Activated CD4-positive, alpha-beta memory T cell treated with anti-CD3 and anti-CD28 coated beads, Interleukin-2, amount 10 ng/mL, durations not matched to agents 7 days and 5 days (primary cell): ENCODE data around the gene DNAH3. TPM values are rescaled to one million over a fixed set of nuclear protein-coding genes. Genes with fewer than 3 reads are reported as not detected.

ENCODE experiments used
- CTCF ChIA-PET: fragments of 350-600 bp; sonication (Branson Sonifier 250); formaldehyde crosslinking; loops from one replicate; lab custom pipeline; 2021; ENCODE audit warnings: antibody characterized with exemption, inconsistent platforms; lab: Charles Lee
- POLR2A ChIA-PET: fragments of 350-600 bp; sonication (Branson Sonifier 250); formaldehyde crosslinking; loops from one replicate; lab custom pipeline; 2021; ENCODE audit warnings: antibody characterized with exemption; lab: Charles Lee
- DNase-seq: peaks from one replicate; pipeline ENCODE4 v3.0.0-alpha.2; 2020
- H3K27ac Mint-ChIP-seq: one replicate; pipeline ENCODE4 v1.8.0; 2021; ENCODE audit warnings: mild to moderate bottlenecking, mixed read lengths
- H3K27me3 Mint-ChIP-seq: one replicate; pipeline ENCODE4 v1.8.0; 2021; ENCODE audit warnings: mixed read lengths
- H3K36me3 Mint-ChIP-seq: one replicate; pipeline ENCODE4 v1.8.0; 2021; ENCODE audit warnings: low read depth, mixed read lengths
- H3K4me1 Mint-ChIP-seq: one replicate; pipeline ENCODE4 v1.8.0; 2021; ENCODE audit warnings: mixed read lengths
- H3K4me3 Mint-ChIP-seq: one replicate; pipeline ENCODE4 v1.8.0; 2021; ENCODE audit warnings: mild to moderate bottlenecking, mixed read lengths
- H3K9me3 Mint-ChIP-seq: one replicate; pipeline ENCODE4 v1.8.0; 2021; ENCODE audit warnings: mixed read lengths
- total RNA-seq, 2 experiments: library from RNA; stranded (reverse); gene quantifications; one replicate each; pipeline ENCODE4 v1.2.3, GENCODE V29; 2021

Gene DNAH3
- total RNA-seq, 2 experiments from 2014 or later = 0.03 to 0.05 TPM

- no peak for DNase-seq
- CTCF ChIA-PET = interaction anchor here (2.9 kb wide), 1 partner anchor 36 kb away, joined by 11 read pairs; no protein-coding TSS in a partner anchor
- peaks cover 52% of the 10 kb centered on the region for H3K4me1 Mint-ChIP-seq
- peaks cover 54% of the 10 kb centered on the region for H3K36me3 Mint-ChIP-seq
- H3K27me3 Mint-ChIP-seq = no peaks in the 10 kb centered on the region
- no peaks in the 10 kb centered on the region for H3K9me3 Mint-ChIP-seq
- no peak overlapping the region for H3K4me3 Mint-ChIP-seq
- H3K27ac Mint-ChIP-seq = no peak overlapping the region
- POLR2A ChIA-PET = interaction anchor here (1.9 kb wide), 1 partner anchor 14 kb away, joined by 4 read pairs; the partner anchor contains the start of genes DCUN1D3 and LYRM1
These were observed 264.3 kb downstream of the DNAH3 start for GRCh38 chr16:20886320-20886719.

- H3K9me3 Mint-ChIP-seq = no peaks in the 10 kb centered on the region
- no peak overlapping the region for H3K4me3 Mint-ChIP-seq
- peaks cover 50% of the 10 kb centered on the region for H3K36me3 Mint-ChIP-seq
- H3K27ac Mint-ChIP-seq = peak overlapping the region; percentile 34
- H3K27me3 Mint-ChIP-seq = no peaks in the 10 kb centered on the region
- ChIA-PET CTCF (interaction anchor here (0.8 to 1.9 kb wide), 4 partner anchors 9 to 33 kb away, joined by 3 to 9 read pairs (median 4); no protein-coding TSS in a partner anchor), POLR2A (interaction anchor here (1.0 to 2.6 kb wide), 4 partner anchors 9 to 27 kb away, joined by 4 to 9 read pairs (median 7); partner anchors contain the start of genes DCUN1D3 and LYRM1)
- DNase-seq = no peak
- peaks cover 69% of the 10 kb centered on the region for H3K4me1 Mint-ChIP-seq
These were observed 266.4 kb downstream of the DNAH3 start for GRCh38 chr16:20884240-20884556.

GRCh38 chr16:20883554-20884239 lies 266.9 kb downstream of the DNAH3 start:
- H3K36me3 Mint-ChIP-seq = peaks cover 53% of the 10 kb centered on the region
- H3K27me3 Mint-ChIP-seq = no peaks in the 10 kb centered on the region
- no peak for DNase-seq
- peaks cover 74% of the 10 kb centered on the region for H3K4me1 Mint-ChIP-seq
- peak overlapping the region; percentile 34 for H3K27ac Mint-ChIP-seq
- ChIA-PET CTCF (interaction anchor here (0.8 to 1.9 kb wide), 4 partner anchors 9 to 33 kb away, joined by 3 to 9 read pairs (median 4); no protein-coding TSS in a partner anchor), POLR2A (interaction anchor here (0.6 to 2.6 kb wide), 6 partner anchors 9 to 101 kb away, joined by 3 to 9 read pairs (median 5); partner anchors contain the start of genes DCUN1D3 and LYRM1)
- no peaks in the 10 kb centered on the region for H3K9me3 Mint-ChIP-seq
- H3K4me3 Mint-ChIP-seq = no peak overlapping the region

Other genes starting within 250 kb of the DNAH3 start
- 10 to 100 TPM; 15.8 to 19.2 TPM for gene LDAF1, start 7.8 kb upstream of the DNAH3 start, total RNA-seq
- under 1 TPM; 0.10 to 0.20 TPM for gene ZP2, start 60.7 kb upstream of the DNAH3 start, total RNA-seq
- not detected for gene ANKS4B, start 82.9 kb upstream of the DNAH3 start, total RNA-seq
- gene CRYM, start 127.4 kb upstream of the DNAH3 start, total RNA-seq = not detected